ENCODE data around the gene CASS4.

DNA sequence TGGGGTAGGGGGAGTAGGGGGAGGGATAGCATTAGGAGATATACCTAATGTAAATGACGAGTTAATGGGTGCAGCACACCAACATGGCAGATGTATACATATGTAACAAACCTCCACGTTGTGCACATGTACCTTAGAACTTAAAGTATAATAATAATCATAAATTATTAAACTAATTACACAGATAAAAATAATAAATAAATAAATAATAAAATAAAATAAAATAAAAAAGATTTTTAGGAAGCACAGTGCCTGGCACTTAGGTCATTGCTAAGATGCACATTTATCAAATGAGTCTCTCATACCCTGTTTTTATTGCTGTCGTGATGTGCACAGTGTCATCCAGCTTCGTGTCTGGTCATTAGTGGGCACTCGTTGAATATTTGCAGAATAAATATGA is 37.4 kb downstream of the CASS4 start:
- TF ChIP-seq, protein P1, sequence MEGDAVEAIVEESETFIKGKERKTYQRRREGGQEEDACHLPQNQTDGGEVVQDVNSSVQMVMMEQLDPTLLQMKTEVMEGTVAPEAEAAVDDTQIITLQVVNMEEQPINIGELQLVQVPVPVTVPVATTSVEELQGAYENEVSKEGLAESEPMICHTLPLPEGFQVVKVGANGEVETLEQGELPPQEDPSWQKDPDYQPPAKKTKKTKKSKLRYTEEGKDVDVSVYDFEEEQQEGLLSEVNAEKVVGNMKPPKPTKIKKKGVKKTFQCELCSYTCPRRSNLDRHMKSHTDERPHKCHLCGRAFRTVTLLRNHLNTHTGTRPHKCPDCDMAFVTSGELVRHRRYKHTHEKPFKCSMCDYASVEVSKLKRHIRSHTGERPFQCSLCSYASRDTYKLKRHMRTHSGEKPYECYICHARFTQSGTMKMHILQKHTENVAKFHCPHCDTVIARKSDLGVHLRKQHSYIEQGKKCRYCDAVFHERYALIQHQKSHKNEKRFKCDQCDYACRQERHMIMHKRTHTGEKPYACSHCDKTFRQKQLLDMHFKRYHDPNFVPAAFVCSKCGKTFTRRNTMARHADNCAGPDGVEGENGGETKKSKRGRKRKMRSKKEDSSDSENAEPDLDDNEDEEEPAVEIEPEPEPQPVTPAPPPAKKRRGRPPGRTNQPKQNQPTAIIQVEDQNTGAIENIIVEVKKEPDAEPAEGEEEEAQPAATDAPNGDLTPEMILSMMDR (IDR thresholded peaks at IDR 0.05) = no peak
- no peak for TF ChIP-seq POLR2AphosphoS5 (IDR thresholded peaks at IDR 0.05)
- TF ChIP-seq POLR2A (IDR thresholded peaks at IDR 0.05) = no peak
- no peak for TF ChIP-seq EP300 (IDR thresholded peaks at IDR 0.05; ENCODE audit: low read depth)

All from transverse colon (tissue), 4 donors.